Embryonic facial prominence (tissue), 1 donor: ENCODE results near the gene ASB13.

Experiments
- DNase-seq: peaks from one replicate; pipeline ENCODE4 v3.0.0-alpha.2; 2016; ENCODE audit errors: extremely low spot score

Gene ASB13, protein sequence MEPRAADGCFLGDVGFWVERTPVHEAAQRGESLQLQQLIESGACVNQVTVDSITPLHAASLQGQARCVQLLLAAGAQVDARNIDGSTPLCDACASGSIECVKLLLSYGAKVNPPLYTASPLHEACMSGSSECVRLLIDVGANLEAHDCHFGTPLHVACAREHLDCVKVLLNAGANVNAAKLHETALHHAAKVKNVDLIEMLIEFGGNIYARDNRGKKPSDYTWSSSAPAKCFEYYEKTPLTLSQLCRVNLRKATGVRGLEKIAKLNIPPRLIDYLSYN

DNA sequence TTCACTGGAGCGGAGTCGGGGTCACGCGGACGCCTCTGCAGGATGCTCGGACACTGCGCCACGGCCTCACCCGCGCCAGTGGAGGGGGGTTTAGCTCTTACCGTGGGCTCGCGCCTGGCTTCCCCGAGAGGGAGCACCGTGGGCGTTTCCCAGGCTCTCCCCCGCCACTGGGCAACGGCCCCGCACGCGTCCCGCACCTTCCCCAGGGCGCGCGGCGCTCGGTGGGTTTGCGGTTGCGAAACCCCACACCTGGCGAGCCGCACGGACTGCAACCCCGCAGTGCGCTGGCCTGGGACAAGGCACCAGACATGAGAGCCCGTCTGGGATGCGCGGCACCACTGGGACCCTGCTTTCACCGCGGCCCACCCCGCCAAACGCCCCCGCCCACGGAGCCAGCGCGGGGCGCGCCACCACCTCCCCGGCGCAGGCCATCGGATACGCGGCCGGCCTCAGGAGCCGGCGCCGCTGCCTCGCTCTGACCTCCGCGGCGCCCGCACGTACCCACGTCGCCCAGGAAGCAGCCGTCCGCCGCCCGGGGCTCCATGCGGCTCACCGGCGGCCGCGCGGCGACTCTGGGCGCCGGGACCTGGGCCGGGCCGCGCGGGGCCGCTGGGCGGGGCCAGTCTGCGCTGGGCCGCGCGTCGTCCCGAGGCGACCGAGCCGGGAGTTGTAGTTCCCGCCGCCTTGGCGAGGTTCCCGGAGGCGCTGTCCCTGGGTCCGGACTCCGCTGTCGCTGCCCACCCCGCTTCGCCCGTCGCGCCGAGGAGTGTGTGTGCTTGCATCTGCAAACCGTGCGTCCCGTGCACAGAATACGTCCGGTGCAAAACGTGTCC, at the start of gene ASB13:
Gene ASB13 (minus strand): TSS at position 588 of the 833 bp plus-strand sequence. CDS start 44 bp downstream, at position 544.
- no peak for DNase-seq

DNA sequence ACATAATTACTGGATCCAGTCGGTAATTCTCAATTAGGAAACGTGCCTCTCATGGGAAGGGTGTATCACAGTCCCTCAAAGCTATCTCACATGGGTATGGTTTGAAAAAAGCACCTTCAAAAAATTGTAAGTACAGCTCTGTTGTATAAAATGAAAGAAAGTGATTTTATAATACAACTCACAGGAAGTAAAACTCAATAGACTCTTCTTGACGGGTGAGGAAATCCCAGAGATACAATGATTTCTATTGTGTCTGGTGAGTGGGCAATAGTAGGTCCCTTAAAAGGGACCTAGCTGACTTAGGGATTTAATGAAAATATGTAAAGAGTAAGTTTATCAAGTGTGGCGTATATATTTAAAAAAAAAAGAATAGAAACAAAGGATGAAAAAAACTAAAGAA, 45.2 kb upstream of the ASB13 start:
- no peak for DNase-seq

DNA sequence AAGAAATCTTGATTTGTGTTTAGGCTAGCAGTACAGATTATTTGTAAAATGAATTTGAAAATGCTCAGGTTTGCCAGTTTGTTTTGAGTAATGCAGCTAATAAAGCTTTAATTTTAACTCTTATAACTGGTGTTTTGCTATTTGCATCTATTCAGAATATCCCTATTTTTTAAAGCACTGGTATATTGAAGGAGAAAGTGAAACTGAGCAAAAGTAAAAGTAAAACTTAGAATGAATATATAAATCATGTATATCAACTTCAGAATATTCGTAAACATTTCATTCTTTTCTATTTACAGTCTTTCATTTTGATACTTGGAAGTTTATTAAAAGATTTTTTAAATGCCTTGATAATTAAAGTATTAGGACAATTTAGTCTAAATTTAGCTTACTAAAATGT, 44.5 kb upstream of the ASB13 start:
- DNase-seq = no peak

DNA sequence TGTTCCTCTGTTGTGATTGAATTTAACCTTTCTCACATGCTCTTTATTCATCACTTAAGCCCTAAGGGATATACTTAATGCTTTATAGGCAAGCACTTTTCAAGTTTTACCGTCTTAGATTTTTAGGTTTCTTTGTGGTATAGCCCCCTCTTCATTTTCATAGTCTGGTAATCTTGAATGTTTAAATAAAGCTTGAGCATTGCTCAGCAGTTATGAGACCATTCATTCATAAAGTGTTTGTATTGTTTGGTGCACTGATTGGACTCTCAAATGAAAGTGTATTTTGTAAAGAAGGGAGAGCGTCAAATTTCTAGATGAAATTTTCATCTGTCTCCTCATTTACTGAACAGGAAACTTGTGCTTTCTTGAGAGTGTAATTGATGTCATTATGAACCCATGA, 43.5 kb upstream of the ASB13 start:
- no peak for DNase-seq

DNA sequence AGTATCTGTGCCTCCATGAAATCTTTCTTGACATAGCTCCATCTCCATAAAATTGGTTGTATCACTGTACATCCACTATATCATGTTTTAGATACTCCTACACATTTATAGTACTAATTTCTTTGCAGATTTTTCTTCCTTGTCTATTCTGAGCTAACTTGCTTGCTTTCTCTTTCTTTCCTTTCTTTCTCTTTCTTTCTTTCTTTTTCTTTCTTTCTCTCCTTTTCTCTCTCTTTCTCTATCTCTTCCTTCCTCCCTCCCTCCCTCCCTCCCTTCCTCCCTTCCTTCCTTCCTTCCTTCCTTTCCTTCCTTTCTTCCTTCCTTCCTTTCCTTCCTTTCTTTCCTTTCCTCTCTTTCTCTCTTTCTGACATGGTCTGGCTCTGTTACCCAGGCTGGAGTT, 42.0 kb upstream of the ASB13 start:
- DNase-seq = no peak

DNA sequence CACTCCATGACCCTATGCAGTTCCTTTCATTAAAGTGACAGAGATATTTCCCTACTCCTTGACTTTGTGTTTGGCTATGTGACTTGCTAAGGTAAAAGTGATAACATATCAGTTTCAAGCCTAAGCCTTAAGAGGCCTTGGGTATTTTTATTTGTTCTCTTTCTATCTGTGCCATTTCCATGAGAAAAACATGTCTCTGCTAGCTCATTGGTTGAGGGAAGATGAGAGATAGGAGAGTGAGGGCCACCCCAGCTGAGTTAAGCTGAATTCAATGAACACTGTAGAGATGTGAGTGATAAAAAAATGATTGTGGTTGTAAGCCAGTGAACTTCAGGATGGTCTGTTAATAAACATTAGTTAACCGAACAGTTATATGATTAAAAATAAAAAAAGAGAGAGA, 31.7 kb upstream of the ASB13 start:
- DNase-seq = no peak

DNA sequence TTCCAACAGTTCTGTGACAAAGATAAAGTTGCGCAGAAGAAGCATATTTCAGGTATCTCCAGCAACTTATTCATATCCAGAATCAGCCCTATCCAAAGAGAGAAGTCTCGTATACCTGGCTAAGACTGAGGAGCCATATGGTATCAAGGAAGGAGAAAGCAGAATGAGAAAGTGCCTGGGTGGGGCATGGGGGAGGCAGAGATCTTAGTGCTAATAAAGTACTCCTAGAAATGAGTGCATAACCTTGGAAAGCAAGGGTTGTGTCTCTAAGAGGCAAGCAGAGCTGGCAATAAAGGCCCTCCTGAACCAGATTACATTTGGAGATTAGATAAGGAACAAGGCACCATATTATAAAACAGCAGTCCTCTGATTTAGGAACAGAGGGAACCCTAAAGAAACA, 30.9 kb upstream of the ASB13 start:
- no peak for DNase-seq

DNA sequence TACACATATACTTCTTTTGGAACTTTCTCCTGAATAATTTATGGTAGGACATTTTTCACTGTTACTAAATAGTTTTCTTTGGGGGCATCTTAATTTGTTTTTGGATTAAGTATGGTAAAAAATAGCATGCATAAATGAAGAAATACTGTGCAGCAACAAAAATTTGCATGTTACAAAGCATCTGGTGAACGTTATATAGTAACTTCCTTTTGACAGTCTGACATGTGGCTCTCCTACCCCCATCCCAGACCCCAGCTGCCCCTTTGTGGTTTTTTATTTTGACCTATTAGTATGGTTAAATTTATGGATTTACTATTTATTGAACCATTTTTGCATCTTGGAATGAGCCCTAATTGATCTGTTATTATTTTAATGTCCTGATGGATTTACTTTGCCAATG, 28.2 kb upstream of the ASB13 start:
- no peak for DNase-seq

DNA sequence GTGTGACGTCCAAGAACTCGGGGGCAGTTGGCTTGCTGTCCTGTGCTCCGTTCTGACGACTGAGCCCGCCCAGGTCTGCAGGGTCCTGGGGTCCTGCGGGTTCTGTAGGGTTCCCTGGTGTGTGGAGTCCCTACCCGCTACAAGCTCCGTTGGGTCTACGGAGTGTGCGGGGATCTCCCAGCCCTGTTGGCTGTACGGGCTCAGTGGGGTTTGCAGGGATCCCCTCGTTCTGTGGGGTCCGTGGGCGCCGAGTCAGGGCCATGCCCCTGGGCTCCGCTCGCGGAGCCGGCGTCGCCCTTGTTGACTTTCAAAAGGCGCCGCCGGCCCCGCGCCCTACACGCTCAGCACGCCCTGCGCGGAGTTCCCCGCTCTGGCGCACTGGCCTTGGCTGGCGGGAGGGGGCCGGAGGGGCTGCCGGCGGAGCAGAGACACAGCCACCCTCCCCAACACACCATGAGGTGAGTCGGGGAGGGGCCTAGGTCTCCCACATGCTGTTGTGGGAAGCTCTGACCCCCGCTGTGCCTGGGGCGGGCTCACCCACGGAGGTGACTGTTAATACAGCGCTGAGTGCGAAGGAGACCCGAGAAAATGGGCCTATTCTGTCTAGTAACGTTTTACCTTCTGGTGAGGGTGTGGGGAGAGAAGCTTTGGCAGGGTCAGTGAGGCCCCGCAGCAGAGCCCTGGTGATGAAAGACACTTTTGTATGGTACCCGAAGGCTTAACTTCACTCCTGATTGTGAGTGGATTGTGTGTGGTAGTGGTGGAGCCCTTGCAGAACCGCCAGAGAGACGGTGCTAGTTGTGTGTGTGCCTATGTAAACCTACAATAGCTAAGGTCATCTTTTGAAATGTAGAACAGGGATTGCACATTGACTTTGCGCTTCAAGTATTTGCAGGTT, 26.3 kb upstream of the ASB13 start:
- DNase-seq = no peak

DNA sequence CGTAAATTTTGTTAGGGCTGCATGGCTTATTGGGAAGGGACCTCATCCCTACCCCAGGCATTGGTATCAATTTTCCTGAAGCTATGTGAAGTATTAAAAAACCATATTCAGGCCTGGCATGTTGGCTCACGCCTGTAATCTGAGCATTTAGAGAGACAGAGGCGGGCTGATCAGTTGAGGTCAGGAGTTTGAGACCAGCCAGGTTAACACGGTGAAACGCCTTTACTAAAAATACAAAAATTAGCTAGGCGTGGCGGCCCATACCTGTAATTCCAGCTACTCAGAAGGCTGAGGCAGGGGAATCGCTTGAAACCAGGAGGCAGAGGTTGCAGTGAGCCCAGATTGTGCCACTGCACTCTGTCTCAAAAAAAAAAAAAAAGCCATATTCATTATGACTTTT, 25.4 kb upstream of the ASB13 start:
- no peak for DNase-seq

DNA sequence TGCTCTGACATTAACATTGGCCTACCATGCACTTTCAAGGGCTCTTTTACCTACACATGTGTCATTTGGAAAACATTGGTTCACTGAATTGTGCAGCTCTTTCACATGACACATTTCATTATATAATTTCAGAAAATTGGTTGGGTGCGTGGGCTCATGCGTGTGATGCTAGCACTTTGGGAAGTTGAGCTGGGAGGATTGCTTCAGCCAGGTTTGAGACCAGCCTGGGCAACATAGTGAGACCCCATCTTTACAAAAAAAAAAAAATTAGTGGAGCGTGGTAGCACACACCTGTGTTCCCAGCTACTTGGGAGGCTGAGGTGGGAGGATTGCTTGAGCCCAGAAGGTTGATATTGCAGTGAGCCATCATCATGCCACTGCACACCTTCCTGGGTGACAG, 22.2 kb upstream of the ASB13 start:
- DNase-seq = no peak

DNA sequence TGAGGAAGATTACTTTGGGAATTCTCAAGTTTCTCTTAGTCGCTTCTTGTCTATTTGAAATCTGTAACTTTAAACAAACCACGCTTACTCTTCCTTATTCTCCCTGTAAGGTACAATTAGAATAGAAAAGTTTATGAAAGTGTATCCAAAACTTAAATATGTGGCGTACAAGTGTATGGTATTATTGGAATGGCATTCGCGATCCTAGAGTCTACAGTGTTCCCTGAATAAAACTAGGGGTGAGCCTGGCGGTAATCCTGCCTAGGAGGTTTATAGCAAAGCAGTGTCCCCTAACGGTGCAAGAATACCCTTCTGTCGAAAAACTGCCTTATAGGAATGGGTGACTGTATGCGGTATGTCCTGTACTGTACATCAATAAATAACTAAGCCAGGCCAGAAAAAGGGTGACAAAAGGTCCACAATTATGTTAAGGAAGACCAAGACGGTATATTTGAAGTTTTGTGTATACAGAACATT, 19.4 kb upstream of the ASB13 start:
- DNase-seq = no peak

DNA sequence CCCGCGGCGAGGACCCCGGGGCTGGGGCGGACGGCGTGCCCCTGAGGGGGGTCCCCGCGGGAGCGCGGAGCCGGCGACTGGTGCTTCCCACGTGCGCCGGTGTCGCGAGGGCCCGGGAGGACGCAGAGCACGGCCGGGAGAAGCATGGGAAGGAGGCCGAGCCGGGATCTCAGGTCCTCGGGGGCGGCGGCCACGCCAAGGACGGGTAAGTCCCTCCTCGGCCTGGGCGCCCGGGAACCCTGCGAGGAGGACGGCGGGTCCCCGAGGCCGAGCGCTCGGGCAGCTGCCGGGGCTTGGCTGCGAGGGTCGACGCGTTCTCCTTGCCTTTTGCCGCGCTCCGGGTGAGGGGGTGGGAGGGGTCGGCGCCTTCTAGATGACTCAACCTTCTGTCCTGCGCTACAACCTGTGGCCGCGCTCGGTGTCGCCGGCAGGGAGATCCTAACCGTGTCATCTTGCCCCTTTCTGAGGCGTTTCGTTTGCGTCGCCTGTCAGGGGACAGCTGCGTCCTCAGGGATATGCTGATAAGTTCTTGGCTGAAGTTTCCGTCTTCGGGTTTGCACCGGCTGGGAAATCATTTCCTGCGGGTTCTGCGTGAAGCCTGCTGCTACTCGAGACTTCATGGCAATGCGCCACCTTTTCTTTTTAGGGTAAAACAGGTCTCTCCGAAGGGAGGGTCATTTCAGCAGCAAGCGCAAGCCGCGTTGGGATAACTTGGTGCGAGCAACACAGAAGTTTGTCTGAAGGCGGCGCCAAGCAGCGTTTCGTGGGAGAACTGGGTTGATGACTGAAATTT, 18.8 kb upstream of the ASB13 start:
- DNase-seq = peak; percentile 59

DNA sequence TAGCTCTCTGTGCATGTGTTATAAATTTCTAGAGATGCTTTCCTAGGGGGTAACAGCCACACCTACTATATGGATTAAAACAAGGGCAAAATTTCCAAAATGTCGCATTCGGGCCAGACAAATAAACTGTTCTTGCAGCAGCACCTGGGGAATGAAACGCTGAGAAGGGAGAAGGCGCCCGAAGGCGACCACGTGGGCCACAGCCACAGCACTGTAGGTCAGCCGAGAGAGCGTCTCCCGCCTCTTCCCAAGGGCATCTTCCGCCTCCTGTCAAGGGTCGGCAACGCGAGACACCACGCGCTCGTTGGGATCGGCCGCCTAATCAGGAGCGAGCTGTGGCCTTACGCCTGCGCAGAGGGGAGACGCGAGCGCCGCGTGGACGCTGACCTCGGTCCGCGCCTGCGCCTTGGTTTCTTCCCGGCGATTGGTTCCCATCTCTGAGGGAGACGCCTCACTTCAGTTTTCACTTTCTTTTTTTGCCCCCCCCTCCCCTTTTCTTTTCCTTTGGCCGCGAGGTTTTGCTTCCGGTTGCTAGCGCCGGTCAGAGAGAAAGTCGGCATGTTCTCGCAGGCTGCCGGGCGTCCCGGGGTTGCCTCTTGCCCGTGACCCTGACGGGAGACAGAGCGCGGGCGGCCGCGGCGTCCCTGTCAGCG, 18.0 kb upstream of the ASB13 start, which contains the start of gene TASOR2:
Gene TASOR2 (plus strand): TSS at position 521 of the 653 bp plus-strand sequence. CDS start 35,805 bp downstream, outside the sequence.
- DNase-seq = peak; percentile 80

DNA sequence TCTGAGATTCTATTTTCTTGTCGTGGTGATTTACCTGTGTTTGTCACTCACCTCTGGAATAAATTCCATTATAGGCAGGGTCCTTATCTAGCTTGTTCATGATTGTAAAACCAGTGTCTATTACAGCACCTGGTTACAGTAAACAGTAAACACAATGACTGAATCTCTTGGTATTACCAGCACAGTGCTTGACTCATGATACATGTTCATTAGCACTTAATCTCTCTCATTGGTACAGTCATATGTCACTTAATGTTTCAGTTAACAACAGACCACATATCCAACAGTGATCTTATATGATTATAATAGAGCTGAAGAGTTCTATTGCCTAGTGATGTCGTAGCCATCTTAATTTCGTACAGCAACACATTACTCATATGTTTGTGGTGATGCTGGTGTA, 16.7 kb upstream of the ASB13 start:
- DNase-seq = no peak

DNA sequence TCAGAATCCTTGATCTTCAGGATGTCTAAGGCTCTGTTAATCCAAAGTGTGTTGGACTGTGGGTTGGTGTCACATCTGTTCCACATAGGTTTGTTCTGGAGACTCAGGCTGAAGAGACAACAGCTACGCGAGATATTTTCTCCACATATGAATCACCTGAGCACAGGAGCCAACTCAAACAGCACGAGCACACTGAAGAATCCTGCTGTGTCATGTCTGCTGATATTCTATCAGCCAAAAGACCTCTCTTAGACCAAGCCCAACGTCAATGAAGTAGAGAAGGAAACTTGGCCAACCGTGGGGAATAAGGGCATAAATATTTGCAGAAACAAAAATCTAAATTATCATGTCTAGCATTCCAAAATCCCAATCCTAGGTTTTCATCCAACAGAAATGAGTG, 15.5 kb upstream of the ASB13 start:
- DNase-seq = no peak

DNA sequence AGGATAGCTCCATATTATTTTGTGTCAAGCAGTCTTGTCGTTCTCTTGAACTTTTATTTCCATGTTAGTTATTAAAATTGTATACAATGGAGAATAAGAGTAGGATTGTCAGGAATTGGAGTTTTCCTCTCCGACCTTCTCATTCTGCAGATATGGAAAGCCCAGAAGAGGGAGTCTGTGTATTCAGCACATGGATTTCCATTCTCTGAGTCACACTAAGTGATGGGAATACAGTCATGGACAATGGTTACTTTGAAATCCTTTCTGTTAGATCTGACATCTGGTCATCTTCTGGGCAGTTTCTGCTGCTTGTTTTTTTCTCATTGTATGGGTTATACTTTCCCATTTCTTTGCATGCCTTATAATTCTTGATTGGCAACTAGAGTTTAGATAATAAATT, 13.2 kb upstream of the ASB13 start:
- DNase-seq = no peak

DNA sequence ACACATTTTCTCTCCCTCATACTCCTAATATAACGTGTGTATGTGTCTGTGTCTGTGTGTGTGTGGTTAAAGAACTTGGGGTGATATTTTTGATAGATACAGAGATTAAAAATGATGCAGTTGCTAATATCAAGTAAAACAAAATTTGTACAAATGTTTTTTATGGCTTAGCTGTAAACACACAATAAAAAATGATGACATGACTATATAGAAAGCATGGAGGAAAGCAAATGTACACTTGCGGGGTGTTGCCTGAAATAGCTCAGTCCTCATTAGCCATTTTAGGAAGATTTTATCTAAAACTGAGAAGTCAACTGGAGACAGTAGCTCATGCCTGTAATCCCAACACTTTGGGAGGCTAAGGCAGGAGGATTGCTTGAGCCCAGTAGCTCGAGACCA, 12.6 kb upstream of the ASB13 start:
- DNase-seq = no peak

DNA sequence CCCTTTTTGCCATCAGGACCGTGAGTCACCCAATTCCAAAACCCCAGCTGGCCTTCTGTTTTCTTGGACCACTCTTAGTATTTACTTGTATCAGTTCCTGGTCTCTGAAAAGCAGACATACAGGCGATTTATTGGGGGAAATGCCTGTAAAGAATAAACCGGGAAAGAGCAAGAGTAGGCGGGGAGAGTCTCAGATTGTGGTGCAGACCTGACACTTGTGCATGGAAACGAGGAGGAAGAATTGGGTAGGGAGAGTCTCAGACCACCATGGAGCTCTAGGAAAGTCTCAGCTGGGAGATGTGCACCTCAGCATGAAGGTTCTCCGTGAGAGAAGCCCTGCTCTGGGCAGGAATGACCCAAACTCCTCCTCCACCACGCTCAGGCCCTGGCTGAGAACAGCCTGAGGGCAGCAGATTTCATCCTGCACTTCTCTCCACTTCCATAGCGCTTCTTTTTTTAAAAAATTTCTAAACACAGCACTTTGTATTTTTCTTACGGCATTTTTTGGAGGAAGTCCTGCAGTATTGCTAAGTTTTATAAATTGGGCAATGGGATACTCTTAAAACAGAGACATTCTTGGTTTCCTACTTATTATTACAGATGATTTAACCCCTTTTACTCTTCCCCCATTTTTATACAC, 12.1 kb upstream of the ASB13 start:
- DNase-seq = no peak

DNA sequence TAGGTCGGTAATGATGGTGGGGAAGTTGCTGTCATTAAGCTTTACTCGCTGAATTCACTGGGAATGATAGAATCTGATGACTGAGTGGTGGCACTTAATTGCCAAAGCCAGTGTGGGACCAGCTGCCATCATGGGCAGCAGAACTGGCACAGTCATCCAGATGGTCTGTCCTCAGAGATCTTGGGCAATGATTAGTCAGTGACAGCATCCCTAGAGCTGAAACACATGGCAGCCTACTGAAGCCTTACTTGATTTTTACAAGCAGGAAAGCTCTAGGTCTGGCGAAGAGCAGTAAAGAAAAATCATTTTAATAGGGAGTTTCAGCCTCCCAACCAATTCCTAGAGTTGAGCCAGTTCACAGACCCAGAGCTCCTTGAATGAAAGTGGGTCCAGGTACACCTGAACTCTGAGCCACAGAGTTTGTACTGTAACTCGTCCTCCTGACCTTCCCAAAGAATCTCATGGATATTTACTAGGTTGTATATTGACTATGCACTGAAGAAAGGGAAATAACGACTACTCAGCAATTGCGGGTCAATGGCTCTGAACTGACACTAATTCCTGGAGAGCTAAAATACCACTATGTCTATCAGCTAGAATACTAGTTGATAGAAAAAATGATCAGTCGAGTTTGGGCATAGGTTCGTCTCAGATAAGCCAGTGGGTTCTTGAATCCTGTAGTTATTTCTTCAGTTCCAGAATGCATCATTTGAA, 4.4 kb upstream of the ASB13 start:
- DNase-seq = no peak
